Gastrocnemius medialis (tissue), 4 donors: ENCODE results near the gene PLEKHM2. TPM values are rescaled to one million over a fixed set of nuclear protein-coding genes. Genes with fewer than 3 reads are reported as not detected.

Experiments
- ATAC-seq, 2 donors: fragments of 150-250 bp; one replicate each; pipeline ENCODE4 v1.9.1; 2016
- DNase-seq, 2 donors: peaks; one replicate each; pipeline ENCODE4 v3.0.0-alpha.2; 2019
- H3K27ac ChIP-seq, 4 donors: fragments of 200-600 bp; sonication (generic); 1 replicate in 1 of 4; 2 replicates in 3 of 4; pipeline ENCODE4 v1.5.1; 2016 to 2018; ENCODE audit warnings: mild to moderate bottlenecking in 2 of 4, moderate library complexity in 1 of 4
- H3K27me3 ChIP-seq, 3 donors: fragments of 200-600 bp; sonication (generic) in 2 of 3; 1 replicate in 1 of 3; 2 replicates in 2 of 3; pipeline versions ENCODE4 v1.5.1 to v1.6.0; 2016 to 2019; ENCODE audit warnings: mild to moderate bottlenecking in 1 of 3, moderate library complexity in 1 of 3
- H3K36me3 ChIP-seq, 2 donors: fragments of 200-600 bp; sonication (generic) in 1 of 2; one replicate each; pipeline ENCODE4 v1.5.1; 2017 to 2018
- H3K4me1 ChIP-seq, 2 donors: fragments of 200-600 bp; sonication (generic) in 1 of 2; one replicate each; pipeline ENCODE4 v1.5.1; 2016 to 2017; ENCODE audit warnings: mild to moderate bottlenecking in 2 of 2
- H3K4me3 ChIP-seq, 4 donors: fragments of 200-600 bp; sonication (generic) in 3 of 4; 1 replicate in 1 of 4; 2 replicates in 3 of 4; pipeline ENCODE4 v1.5.1; 2016 to 2019; ENCODE audit warnings: mild to moderate bottlenecking in 2 of 4
- H3K9me3 ChIP-seq, 3 donors: fragments of 200-600 bp; sonication (generic) in 2 of 3; 1 replicate in 1 of 3; 2 replicates in 2 of 3; pipeline ENCODE4 v1.5.1; 2016 to 2019
- POLR2A ChIP-seq, 2 donors: fragments of 450-650 bp; IDR thresholded peaks; one replicate each; pipeline ENCODE4 v1.6.1; 2017; ENCODE audit warnings: antibody characterized with exemption in 2 of 2, mild to moderate bottlenecking in 2 of 2, moderate library complexity in 2 of 2
- in situ Hi-C, 4 donors: fragments of 200-750 bp; cut with MboI; loops; one replicate each; pipeline versions ENCODE4 v1.15.0 to v1.8.0; 2017; ENCODE audit warnings: low sequenced_read_pairs in 4 of 4
- intact Hi-C: fragments of 100-400 bp; cut with DNase I; formaldehyde crosslinking; loops from one replicate; pipeline ENCODE4 v1.15.1; 2023; ENCODE audit warnings: low total_unique reads
- total RNA-seq, 4 donors: library from RNA; depleted of rRNA; stranded (reverse); fragments of >200 nt; gene quantifications; one replicate each; pipeline versions ENCODE4 v1.1.0 to v1.2.3, GENCODE V29; 2016
- TF ChIP-seq, protein P1 (sequence below), 5 experiments: fragments of 450-650 bp in 3 of 5; fragments of 200-600 bp in 2 of 5; sonication (generic) in 2 of 5; IDR thresholded peaks in 4 of 5; conservative IDR thresholded peaks in 1 of 5; 1 replicate in 4 of 5; 2 replicates in 1 of 5; pipeline ENCODE4 v1.5.1; 2016 to 2019; ENCODE audit warnings: antibody characterized with exemption in 5 of 5, mild to moderate bottlenecking in 3 of 5, moderate library complexity in 3 of 5

Gene PLEKHM2
- total RNA-seq, 4 donors from 2014 or later, result 86.7 to 170 (median 144) TPM

DNA sequence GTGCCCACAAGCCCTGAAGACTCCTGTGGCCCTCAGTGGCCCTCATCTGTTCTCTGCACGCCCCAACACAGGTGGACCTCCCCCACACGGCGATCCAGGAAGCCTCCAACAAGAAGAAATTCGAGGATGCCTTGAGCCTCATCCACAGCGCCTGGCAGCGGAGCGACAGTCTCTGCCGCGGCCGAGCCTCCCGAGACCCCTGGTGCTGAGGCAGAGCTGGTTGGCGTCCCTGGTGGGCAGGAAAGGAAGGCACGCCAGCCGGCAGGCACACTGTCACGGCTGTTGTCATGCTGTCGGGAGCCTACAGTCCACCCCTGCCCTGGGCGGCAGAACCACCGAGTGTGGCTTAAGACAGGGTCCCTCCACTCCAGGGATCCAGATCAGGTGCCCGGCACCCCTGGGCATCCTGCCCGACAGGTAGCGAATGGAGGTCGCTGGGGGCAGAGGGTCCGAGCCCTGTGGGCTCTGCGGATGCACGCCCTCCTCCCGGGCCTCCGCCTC is 49.7 kb downstream of the PLEKHM2 start:
- Histone ChIP-seq H3K27ac (peak overlapping the region; percentile 59 to 95 (median 89)), H3K36me3 (peaks cover 0 to 62% of the 10 kb centered on the region in 2 donors), H3K9me3 (no peaks in the 10 kb centered on the region), H3K27me3 (no peaks in the 10 kb centered on the region), H3K4me1 (peaks cover 32 to 41% of the 10 kb centered on the region in 2 donors), H3K4me3 (no peak overlapping the region)
- intact Hi-C loops, result no loop called here
- TF ChIP-seq, protein P1, sequence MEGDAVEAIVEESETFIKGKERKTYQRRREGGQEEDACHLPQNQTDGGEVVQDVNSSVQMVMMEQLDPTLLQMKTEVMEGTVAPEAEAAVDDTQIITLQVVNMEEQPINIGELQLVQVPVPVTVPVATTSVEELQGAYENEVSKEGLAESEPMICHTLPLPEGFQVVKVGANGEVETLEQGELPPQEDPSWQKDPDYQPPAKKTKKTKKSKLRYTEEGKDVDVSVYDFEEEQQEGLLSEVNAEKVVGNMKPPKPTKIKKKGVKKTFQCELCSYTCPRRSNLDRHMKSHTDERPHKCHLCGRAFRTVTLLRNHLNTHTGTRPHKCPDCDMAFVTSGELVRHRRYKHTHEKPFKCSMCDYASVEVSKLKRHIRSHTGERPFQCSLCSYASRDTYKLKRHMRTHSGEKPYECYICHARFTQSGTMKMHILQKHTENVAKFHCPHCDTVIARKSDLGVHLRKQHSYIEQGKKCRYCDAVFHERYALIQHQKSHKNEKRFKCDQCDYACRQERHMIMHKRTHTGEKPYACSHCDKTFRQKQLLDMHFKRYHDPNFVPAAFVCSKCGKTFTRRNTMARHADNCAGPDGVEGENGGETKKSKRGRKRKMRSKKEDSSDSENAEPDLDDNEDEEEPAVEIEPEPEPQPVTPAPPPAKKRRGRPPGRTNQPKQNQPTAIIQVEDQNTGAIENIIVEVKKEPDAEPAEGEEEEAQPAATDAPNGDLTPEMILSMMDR (IDR thresholded peaks at IDR 0.05 in 4 of 5, conservative IDR thresholded peaks at IDR 0.05 in 1 of 5), result no peak
- no peak for TF ChIP-seq POLR2A (IDR thresholded peaks at IDR 0.05)
- ATAC-seq, result no peak
- DNase-seq, result peak in 1 of 2 donors; percentile 11
- in situ Hi-C loops, result loop anchor here in 2 of 4 donors (10.0 to 25.0 kb wide), 2 partner anchors 139 to 146 kb away; partner anchors contain the start of gene AGMAT (in 1 of the 2)

DNA sequence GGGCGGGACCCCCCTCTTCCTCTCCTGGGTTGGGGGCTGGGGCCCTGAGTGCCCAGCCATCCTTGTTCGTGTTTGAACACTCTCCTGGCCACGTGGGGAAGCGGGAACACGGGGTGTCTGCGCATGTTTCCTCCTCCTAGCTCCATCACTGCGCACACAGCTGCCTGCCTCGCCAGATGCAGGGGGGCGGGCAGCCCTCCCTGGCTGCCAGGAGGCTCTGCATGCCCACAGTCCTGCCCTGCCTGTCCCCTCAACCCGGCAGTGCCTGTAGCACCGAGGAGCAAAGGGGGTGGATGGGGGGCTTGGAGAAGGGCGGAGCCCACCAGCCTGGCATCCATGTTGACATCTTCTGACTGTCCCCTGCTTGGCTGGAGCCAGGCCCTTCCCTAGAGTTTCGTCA is 50.2 kb downstream of the PLEKHM2 start:
- H3K27ac ChIP-seq, result peak overlapping the region; percentile 86 to 96 (median 94)
- TF ChIP-seq POLR2A (IDR thresholded peaks at IDR 0.05), result no peak
- TF ChIP-seq, protein P1 (IDR thresholded peaks at IDR 0.05 in 4 of 5, conservative IDR thresholded peaks at IDR 0.05 in 1 of 5), result no peak
- peak in 1 of 2 donors; percentile 15 for DNase-seq
- no peak overlapping the region for H3K4me3 ChIP-seq
- intact Hi-C loops, result no loop called here
- no peaks in the 10 kb centered on the region for H3K9me3 ChIP-seq
- H3K4me1 ChIP-seq, result peaks cover 37 to 43% of the 10 kb centered on the region in 2 donors
- no peak for ATAC-seq
- H3K27me3 ChIP-seq, result no peaks in the 10 kb centered on the region
- in situ Hi-C loops, result loop anchor here in 2 of 4 donors (10.0 to 25.0 kb wide), 2 partner anchors 139 to 147 kb away; partner anchors contain the start of gene AGMAT (in 1 of the 2)
- peaks cover 0 to 57% of the 10 kb centered on the region in 2 donors for H3K36me3 ChIP-seq

- peaks cover 40 to 47% of the 10 kb centered on the region in 2 donors for H3K4me1 ChIP-seq
- in situ Hi-C loops (loop anchor here in 2 of 4 donors (10.0 to 25.0 kb wide), 2 partner anchors 140 to 148 kb away; partner anchors contain the start of gene AGMAT (in 1 of the 2)), intact Hi-C loops (loop anchor here (5.0 kb wide), 2 partner anchors 138 to 158 kb away; no protein-coding TSS in a partner anchor)
- no peaks in the 10 kb centered on the region for H3K9me3 ChIP-seq
- TF ChIP-seq POLR2A (IDR thresholded peaks at IDR 0.05), result no peak
- TF ChIP-seq, protein P1 (IDR thresholded peaks at IDR 0.05 in 4 of 5, conservative IDR thresholded peaks at IDR 0.05 in 1 of 5), result no peak
- ATAC-seq, result no peak
- peak in 1 of 2 donors; percentile 22 for DNase-seq
- no peak overlapping the region for H3K4me3 ChIP-seq
- peak overlapping the region; percentile 86 to 96 (median 94) for H3K27ac ChIP-seq
- H3K27me3 ChIP-seq, result no peaks in the 10 kb centered on the region
- peaks cover 0 to 51% of the 10 kb centered on the region in 2 donors for H3K36me3 ChIP-seq
Measured at GRCh38 chr1:15734901-15735300, 50.8 kb downstream of the PLEKHM2 start.

DNA sequence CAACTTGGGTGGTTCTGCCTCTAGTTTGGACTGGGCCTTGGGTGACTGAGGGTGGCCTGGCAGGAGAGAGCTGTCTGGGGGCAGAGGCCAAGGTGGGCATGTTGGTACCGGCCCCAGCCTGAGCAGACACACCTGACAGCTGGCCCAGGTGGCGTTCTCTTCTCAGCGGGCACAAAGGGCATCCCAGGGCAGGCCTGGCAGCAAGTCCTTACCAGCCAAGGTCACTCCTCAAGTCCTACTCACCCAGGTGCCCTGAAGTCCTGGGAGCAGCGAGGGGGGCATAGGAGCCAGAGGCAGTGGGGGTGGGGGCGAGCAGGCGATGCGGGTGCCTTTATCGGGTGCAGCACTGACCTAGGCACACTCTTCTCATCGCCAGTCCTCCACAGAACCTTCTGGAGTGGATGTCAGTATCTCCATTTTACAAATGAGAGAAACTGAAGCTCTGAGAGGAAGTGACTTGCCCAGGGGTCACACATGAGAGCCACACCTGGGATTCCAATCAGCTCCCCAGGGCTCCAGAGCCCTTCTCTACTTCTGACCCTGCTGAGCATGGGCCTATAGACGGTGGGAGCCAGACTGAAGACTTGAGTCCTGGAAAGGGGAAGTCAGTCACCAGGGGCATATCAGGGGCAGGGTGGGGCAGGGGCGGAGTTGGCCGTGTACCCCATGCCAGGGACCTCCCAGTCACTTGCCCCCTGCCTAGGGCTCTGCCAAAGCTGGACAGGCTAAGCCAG is 51.4 kb downstream of the PLEKHM2 start:
- peaks cover 0 to 45% of the 10 kb centered on the region in 2 donors for H3K36me3 ChIP-seq
- no peaks in the 10 kb centered on the region for H3K27me3 ChIP-seq
- intact Hi-C loops (loop anchor here (1.0 to 5.0 kb wide), 4 partner anchors 17 to 158 kb away; no protein-coding TSS in a partner anchor), in situ Hi-C loops (loop anchor here in 2 of 4 donors (10.0 to 25.0 kb wide), 2 partner anchors 141 to 148 kb away; partner anchors contain the start of gene AGMAT (in 1 of the 2))
- H3K9me3 ChIP-seq, result no peaks in the 10 kb centered on the region
- no peak for TF ChIP-seq POLR2A (IDR thresholded peaks at IDR 0.05)
- TF ChIP-seq, protein P1 (IDR thresholded peaks at IDR 0.05 in 4 of 5, conservative IDR thresholded peaks at IDR 0.05 in 1 of 5), result no peak
- peaks cover 40 to 47% of the 10 kb centered on the region in 2 donors for H3K4me1 ChIP-seq
- H3K27ac ChIP-seq, result peak overlapping the region; percentile 86 to 96 (median 94)
- H3K4me3 ChIP-seq, result no peak overlapping the region
- DNase-seq, result peak in 1 of 2 donors; percentile 74
- ATAC-seq, result peak; percentile 11 to 40
